RCC 7860 (cell line): Measurements from ENCODE around the gene KCNMA1.
A peak's percentile ranks its signal among the peaks of the same experiment; 100 is the strongest.

Experiments
- DNase-seq: peaks from one replicate; pipeline ENCODE4 v3.0.0-alpha.2; 2015; ENCODE audit warnings: low spot score
- FAIRE-seq: peaks from 2 replicates; lab custom pipeline; 2012; peaks lifted over from hg19 to GRCh38; lab: Jason Lieb, UNC

KCNMA1 gene

DNA sequence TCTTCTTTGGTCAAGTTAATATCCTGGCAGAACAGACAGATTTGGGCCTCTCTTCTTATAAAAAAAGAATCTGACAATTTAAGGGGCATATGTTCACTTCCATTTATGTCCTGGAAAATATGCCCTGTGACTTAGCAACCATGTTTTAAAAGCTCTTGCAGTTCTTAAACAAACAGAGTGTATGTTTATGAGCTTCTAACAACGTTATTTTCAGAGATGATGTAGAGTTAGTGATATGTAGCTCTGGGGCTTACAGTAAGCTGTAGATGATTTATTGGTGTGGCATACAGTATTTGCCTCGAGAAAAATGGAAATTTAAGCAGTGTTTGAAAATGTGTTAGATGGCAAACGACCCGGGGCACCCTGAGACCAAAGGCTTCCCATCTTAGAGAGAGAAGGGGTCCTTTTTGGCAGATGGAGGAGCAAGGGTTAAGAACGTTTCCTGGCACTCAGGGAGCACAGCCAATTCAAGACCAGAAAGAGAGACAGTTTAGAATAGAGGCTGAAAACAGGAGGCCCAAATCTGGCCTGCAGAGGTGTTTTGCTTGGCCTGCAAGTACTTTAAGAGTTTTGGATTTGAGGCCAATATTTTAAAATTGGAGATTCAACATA, 397.5 kb downstream of the KCNMA1 start:
- no peak for DNase-seq
- no peak for FAIRE-seq

DNA sequence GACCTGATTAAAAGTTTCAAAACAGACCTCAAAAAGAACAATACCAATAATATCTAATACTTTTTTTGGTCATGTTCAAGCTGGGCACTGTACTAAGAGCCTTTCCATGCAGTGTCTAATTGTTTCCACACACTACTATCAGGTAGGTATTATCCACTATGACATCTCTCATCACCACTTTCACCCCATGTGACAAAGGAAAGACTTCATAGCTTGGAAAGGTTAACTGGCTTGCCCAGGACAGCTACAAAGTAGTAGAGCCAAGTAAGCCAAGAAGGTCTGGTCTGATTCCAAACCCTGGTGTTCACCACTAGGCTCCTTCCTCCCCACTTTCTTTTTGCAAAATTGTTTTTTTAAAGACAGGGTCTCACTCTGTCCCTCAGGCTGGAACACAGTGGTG, 400.5 kb downstream of the KCNMA1 start:
- DNase-seq: no peak
- FAIRE-seq: no peak

DNA sequence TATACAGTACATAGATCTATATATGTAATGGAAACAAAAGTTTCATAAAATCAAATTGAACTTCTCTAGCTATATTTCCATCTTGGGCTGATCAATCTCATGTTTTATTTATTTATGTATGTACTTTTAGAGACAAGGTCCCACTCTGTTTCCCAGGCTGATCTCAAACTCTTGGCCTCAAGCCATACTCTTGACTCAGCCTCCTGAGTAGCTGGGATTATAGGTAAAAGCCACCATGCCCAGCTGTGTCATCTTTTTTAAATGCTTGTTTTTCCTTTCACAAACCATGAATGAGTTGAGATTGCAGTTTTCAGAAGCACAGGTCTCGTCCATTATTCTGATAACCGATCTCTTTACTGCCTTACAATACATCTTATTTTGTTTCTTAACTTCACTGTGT, 400.9 kb downstream of the KCNMA1 start:
- DNase-seq: peak; percentile 36
- FAIRE-seq: peak; percentile 64

DNA sequence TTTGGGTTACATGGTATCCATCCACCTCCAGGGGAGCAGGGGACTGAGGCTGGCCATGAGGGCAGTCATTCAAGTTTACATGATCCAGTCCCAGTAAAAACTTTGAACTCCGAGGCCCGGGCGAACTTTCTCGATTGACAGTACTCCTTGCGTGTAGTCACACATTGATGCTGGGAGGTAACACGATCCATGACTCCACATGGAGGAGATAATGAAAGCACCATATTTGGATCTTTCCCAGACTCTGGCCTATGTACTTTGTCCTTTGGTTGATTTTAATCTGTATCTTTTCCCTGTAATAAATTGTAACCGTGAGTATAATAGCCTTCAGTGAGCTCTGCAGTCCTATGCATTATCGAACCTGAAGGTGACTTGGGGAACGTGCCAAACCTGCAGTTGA, 401.6 kb downstream of the KCNMA1 start:
- DNase-seq: no peak
- no peak for FAIRE-seq

DNA sequence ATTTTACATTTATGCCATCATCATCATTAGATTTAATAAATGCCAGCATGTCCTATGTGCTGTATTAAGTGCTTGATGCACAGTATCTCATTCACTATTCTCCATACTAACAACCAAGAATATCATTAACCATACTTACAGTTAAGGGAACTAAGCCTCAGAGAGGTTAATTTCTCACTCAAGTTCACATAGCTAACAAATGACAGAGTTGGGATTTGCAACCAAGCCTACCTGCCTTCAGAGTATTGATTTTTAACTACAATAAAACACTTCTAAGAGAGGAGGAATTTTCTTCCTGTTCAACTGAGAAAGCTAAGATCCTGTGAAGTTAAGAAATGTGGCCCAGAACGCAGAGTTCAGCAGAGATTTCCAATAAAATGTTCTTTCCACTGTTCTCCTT, 403.0 kb downstream of the KCNMA1 start:
- no peak for DNase-seq
- FAIRE-seq: no peak

DNA sequence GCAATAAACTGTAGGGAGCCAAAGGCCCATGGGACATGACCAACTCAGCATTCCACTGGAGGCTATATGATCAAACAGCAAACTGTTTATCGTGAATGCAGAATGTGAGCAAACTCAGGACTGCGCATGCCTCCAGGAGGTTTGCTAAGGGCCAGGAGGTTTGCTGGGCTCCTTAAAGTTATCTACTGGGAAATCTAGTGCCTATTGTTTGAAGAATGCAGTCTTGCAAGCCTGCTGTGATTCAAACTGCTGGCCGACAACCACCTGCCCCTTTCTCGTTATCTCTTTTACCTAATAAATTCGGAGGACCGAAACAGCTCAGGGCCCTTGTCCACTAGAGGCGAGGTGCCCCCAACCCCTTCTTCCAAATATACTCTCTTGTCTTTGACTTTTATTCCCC, 404.1 kb downstream of the KCNMA1 start:
- DNase-seq (no peak), FAIRE-seq (no peak)

DNA sequence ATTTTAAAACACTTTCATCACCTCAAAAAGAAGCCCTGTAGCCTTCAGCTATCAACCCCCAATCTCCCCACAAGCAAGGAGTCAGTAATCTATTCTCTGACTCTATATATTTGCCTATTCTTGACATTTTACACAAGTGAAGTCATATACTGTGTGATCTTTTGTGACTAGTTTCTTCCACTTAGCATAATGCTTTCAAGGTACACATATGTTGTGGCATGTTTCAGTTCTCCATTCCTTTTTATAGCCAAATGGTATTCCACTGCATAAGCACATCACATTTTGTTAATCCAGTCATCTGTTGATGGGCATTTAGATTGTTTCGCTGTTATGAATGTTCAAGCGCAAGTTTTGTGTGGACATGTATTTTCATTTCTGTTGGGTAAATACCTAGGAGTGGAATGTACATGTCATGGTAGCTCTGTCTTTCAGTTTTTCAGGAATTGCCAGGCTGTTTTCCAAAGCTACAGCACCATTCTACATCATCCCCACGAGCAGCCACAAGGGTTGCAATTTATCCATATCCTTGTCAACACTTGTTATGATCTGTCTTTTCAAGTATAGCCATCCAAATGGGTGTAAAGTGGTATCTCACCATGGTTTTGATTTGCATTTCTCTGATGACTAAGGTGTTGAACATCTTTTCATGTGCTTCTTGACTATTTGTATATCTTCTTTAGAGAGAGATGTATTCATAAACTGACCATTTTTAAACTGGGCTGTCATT, 405.6 kb downstream of the KCNMA1 start:
- no peak for FAIRE-seq

DNA sequence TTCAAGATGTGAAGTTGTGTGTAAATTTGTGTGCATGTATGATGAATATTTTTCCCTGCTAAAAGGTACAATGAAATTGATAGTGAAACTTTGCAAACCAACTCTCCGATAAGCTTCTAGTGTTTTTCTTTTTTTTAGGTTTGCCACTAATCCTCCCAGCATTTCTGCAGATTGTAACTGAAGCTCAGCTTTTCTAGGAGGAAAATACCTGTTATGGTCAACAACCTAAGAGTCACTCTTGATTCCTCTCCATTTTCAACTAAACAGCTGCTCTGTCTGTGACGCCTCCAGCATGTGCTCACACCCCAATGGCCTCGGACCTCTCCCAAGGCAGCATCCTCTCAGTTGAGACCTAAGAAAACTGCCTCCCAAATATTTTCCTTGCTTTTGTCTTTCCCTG, 406.2 kb downstream of the KCNMA1 start:
- DNase-seq: no peak
- FAIRE-seq: no peak

More for the DNA sequence above, 405.6 kb downstream of the KCNMA1 start:
- DNase-seq: no peak

DNA sequence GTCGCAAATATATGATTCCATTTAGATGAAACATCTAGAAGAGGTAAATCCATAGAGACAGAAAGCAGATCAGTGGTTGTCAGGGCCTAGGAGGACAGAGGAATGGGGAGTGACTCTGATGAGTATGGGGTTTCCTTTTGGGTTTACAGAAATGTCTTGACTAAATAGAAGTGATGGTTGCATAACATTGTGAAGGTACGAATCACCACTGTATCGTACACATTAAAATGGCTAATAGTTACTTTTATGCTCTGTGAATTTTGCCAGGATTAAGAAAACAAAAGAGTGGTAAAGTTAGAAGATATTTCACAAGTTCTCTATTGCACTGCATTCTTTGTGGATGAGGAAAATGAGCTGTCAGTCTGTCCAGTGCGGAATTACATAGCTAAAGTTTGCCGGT, 407.4 kb downstream of the KCNMA1 start:
- DNase-seq (peak; percentile 85), FAIRE-seq (peak; percentile 88)

DNA sequence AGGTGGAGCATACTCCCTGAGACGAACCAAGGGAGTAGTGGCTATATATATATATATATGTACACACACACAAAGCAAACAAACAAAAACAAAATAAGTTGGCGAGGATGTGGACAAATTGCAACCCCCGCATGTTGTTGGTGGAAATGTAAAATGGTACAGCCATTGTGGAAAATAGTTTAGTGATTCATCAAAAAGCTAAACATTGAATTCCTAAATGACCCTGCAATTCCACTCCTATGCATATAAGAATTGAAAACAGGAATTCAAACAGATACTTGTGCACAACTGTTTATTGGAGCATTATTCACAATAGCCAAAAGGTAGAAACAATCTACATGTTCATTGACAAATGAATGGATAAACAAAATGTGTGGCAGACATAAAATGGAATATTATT, 407.9 kb downstream of the KCNMA1 start:
- FAIRE-seq (no peak), DNase-seq (no peak)

DNA sequence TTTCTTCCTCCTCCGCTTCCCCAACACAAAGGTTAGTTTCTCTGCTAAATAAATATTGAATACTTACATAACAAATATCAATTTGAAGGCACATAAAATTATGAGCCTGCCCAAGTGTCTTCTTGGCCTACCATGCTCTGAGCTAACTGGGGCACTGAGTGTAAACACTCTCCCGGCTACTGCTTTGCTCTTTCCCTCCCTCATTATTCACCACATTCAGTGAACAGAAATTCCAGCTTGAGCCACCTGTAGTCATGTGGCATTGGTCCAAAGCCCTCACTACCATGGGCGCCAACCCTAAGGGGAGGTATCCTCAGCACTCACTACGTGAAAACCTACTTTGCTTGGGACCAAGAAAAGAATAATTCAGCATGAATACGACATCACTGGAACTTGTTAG, 409.0 kb downstream of the KCNMA1 start:
- DNase-seq (no peak), FAIRE-seq (no peak)

DNA sequence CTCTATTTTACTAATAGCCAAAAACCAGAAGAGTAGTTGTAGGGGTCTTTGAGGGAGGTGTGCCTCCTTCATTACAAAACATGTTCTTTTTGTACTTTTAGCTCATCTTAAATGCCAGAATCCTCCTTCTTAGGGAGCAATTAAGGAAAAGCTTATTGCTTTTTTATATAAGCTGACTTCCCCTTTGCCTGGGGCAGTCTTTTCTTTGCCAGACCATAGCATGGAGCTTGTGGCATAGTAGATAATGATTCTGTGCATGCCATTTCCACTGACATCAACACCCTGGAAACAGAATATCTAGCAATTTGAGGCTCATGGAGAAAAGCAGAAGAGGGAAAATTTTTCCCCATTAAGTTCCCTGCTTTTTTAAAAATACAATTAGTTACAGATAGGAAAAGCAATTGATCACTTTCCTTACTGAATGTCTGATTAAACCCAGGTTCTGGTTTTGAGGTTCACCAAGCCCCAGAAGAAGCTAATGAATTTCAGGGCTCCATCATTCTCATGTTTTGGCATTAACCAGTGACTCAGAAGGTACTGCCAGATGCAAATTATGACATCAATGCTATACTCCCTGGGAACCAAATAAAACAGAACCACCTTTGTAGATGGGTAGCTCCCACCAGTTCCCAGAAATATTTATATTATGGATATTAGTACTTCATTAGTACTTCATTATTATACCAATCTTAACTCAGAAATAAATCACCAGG, 410.6 kb downstream of the KCNMA1 start:
- DNase-seq (no peak), FAIRE-seq (no peak)

DNA sequence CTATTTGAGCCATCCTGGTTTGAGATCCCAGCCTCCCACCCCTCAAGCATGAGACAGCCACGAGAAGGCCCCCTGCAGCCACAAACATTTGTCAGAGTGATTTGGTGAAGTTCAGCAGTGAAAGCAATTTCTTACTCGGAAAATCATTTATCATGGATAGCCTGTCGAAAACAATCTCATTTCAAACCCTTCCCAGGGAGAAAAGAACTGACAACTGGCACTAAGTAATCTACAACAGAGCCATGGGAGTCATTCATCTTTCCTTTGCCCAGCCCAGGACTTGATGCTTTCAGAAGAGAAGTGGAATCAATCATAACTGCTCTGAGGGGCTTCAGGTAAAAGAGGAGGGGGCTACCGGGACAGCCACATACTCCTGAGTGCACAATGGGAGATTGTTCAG, 411.2 kb downstream of the KCNMA1 start:
- FAIRE-seq (no peak), DNase-seq (no peak)

DNA sequence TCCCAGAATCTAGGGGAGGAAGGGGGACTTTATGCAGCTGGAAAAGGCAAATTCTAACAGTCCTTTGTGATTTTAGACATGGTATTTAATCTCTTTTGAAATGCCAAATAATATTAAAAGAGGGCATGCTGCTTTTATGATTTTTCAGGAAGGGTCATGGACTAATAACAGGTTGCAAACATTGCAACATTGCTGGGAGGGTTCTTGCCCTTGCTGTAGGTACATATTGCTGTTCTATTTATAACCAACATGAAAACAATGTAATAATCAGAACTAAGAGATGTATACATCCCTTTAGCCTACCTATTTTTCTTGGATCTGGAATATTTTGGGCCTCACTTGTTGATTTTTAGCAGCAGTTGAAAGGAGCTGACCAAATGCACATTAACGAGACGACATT, 411.6 kb downstream of the KCNMA1 start:
- DNase-seq: no peak
- FAIRE-seq: no peak

DNA sequence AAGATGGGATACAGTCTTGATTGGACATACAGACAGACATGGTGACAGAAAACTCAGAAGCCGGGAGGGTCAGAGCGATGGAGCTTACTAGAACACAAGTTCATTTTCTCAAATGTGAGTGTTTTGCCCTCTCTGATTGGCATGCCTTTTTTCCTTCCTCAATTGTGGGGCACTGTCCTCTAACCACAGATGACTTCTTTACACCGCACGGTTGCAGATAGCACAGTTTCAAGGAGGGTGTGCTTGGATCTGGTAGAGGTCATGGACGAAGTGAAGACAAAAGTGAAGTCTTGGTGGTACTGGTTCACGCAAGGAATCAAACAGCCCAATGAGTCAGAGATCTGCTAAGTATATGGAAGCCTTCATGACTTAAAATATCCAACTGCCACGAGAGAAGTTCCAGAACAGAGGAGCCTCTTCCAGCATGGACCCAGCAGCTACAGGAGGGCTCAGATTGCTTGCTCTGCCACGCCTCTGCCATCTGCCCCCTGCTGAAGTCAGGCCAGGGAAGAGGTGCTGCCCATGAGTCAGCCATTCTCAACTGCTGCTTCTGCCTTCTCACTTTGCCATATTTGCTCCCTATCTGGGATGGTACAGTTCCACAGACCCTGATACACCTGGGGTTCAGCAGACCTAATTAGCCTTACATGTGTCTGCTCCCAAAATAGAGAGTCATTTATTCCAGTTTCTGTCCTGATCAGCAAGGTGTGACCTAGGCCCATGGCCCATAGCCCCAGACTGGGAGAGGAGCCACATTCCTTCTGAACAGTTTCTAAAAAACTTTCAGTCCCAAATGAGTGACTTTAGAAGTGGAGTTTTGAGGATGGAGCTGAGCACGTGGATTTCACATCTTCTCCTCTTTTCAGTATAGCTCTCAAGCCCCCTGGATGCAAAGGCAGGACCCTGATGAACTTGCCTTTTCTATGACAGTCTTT, 413.8 kb downstream of the KCNMA1 start:
- no peak for DNase-seq
- no peak for FAIRE-seq

DNA sequence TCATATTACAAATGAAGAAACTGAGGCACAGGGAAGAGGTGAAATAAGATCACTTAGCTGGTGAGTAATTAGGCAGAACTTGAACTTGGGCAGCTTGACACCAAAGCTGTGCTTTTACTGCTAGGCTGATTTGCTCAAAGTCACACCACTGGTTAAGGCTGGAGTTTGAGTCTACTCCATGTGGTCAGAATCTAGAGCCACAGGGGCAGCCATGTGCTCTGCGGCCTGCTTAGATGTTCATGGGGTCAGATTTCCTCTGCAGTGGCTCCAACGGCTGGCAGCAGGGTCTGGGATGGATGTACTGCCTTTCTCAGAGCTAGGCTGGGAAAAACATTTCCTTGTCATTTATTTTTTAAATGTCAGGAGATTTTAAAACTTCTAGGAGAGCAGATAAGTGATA, 417.5 kb downstream of the KCNMA1 start:
- FAIRE-seq (no peak), DNase-seq (no peak)

DNA sequence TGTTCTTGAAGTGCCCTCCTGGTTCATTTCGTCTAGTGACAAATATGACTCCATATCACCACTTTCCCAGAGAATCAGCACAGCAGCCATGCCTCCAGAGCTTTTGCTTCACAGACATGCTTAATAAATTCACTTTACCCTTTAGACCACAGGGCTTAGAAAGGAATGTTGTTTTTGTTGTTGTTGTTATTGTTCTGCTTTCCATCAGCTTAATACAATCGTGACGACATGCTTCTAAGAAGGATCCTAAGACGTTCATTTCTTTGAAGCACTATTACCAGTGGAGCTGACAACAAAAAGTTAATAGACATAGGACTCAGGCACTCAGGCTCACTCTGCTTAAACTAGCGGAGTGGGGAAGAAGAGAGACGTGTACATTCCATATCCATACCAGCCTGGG, 418.6 kb downstream of the KCNMA1 start:
- DNase-seq: no peak
- no peak for FAIRE-seq

DNA sequence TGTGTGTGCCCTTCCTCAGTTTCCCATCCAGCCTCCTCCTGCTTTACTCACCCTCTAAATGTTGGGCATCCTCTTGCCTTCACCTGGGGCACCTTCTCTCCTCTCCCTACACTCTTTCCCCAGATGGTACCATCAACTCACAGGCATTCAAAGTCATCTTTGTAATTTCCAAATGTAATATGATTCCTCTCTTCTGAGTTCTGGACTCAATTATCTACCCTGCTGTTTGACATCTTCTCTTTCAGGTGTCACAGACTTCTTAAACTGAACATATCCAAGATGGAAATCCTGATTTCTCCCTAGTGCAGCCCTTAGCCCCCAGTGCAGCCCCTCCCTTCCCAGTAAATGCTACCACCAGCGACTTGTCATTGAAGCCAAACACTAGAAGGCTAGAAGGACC, 422.8 kb downstream of the KCNMA1 start:
- DNase-seq (no peak), FAIRE-seq (no peak)

DNA sequence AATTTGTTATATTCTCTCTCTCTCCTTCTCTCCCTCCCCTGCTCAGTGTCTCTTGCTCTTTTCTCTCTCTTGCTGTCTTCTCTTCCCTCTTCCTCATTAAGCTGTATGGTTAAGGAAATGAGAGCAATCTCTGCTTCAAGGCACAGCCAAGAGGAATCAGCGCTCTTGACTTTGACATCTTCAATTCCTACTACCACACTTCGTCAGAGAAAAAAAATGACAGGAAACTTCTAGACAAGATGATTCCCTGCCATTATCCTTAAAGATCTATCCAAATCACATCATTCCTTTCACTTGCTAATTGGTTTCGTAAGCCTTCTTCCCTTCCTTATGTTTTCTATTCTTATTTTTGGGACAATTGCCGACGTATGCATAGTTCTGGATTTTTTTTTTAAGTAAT, 425.0 kb downstream of the KCNMA1 start:
- no peak for DNase-seq

DNA sequence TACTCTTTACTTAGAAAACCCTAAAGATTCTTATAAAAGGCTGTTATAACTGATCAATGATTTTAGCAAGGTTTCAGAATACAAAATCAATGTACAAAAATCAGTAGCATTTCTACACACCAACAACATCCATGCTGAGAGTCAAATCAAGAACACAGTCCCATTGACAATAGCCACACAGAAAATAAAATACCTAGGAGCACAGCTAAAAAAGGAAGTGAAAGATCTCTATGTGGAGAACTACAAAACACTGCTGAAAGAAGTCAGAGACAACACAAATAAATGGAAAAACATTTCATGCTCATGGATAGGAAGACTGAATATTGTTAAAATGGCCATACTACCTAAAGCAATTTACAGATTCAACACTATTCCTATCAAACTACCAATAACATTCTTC, 427.0 kb downstream of the KCNMA1 start:
- FAIRE-seq (no peak), DNase-seq (no peak)

More for the DNA sequence above, 425.0 kb downstream of the KCNMA1 start:
- FAIRE-seq: no peak

DNA sequence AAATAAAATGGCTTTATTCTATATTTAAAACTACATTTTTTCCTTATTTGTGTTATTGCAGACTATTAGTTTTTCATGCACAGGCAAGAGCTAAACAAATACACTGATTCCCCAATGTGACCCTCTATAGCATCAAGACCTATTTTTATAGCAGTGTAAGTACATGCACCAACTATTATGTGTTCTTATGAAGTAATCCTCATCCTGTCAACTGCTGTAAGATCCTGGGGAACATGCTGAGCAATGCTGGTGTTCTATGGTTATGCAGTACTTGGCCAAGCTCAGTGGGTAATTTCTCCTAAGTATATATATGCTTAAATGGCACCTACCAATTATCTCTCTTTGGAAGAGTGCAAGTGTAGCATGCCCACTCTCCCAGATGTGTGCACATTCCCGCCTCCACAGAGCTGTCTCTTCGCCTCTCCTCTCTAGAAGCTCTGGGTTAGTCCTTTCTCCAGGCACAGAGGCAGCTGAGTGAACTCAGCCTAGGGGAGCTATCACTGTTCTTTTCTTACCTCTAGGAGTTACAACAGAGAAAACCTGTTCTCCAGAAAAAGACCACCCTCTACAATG, 428.8 kb downstream of the KCNMA1 start:
- DNase-seq: no peak
- FAIRE-seq: no peak
